H9 (cell line): ENCODE data around the gene PSMB7. TPM values are rescaled to one million over a fixed set of nuclear protein-coding genes. Genes with fewer than 3 reads are reported as not detected.

Source experiments
- DNase-seq: peaks from one replicate; pipeline ENCODE4 v3.0.0-alpha.2; 2017
- H2AFZ ChIP-seq: one replicate; pipeline ENCODE4 v1.6.1; 2013; ENCODE audit warnings: mild to moderate bottlenecking, low read length, control low read depth, moderate library complexity
- H2AK5ac ChIP-seq: 2 replicates; pipeline ENCODE4 v1.6.1; 2013; ENCODE audit warnings: low read length, control low read depth, mixed read lengths; ENCODE audit not compliant: insufficient read length
- H2BK120ac ChIP-seq: one replicate; pipeline ENCODE4 v1.6.1; 2013; ENCODE audit warnings: low read depth, mild to moderate bottlenecking, low read length, control low read depth, inconsistent platforms; ENCODE audit not compliant: poor library complexity, severe bottlenecking
- H2BK12ac ChIP-seq: 2 replicates; pipeline ENCODE4 v1.6.1; 2013; ENCODE audit warnings: low read length, control low read depth, mixed read lengths, low read depth; ENCODE audit not compliant: insufficient read length
- H2BK15ac ChIP-seq: 2 replicates; pipeline ENCODE4 v1.6.1; 2013; ENCODE audit warnings: low read depth, low read length, control low read depth
- H2BK20ac ChIP-seq: one replicate; pipeline ENCODE4 v1.6.1; 2013; ENCODE audit warnings: low read depth, mild to moderate bottlenecking, low read length, control low read depth, inconsistent platforms; ENCODE audit not compliant: poor library complexity, severe bottlenecking
- H2BK5ac ChIP-seq: 2 replicates; pipeline ENCODE4 v1.6.1; 2013; ENCODE audit warnings: low read length, control low read depth, mixed read lengths; ENCODE audit not compliant: insufficient read length
- H3K14ac ChIP-seq: 2 replicates; pipeline ENCODE4 v1.6.1; 2013; ENCODE audit warnings: low read length, control low read depth; ENCODE audit not compliant: insufficient read depth
- H3K18ac ChIP-seq: 2 replicates; pipeline ENCODE4 v1.6.1; 2013; ENCODE audit warnings: low read depth, mild to moderate bottlenecking, mixed read lengths, low read length, control low read depth; ENCODE audit not compliant: insufficient read length
- H3K23ac ChIP-seq: 2 replicates; pipeline ENCODE4 v1.6.1; 2013; ENCODE audit warnings: low read length, control low read depth, mixed read lengths, low read depth; ENCODE audit not compliant: insufficient read length
- H3K23me2 ChIP-seq: 2 replicates; pipeline ENCODE4 v1.6.1; 2013; ENCODE audit warnings: low read depth, mild to moderate bottlenecking, mixed read lengths, low read length, control low read depth; ENCODE audit not compliant: insufficient read length, poor library complexity, severe bottlenecking
- H3K27ac ChIP-seq: 2 replicates; pipeline ENCODE4 v1.5.1; 2013; ENCODE audit warnings: low read length, control low read depth, mixed read lengths, low read depth; ENCODE audit not compliant: insufficient read length
- H3K27me3 ChIP-seq: 2 replicates; pipeline ENCODE4 v1.6.1; 2013; ENCODE audit warnings: low read length, control low read depth, inconsistent platforms; ENCODE audit not compliant: insufficient read depth
- H3K4ac ChIP-seq: 2 replicates; pipeline ENCODE4 v1.6.1; 2013; ENCODE audit warnings: low read depth, mild to moderate bottlenecking, control low read depth, inconsistent platforms, low read length, moderate library complexity
- H3K4me1 ChIP-seq: 2 replicates; pipeline ENCODE4 v1.6.1; 2013; ENCODE audit warnings: low read length, control low read depth, inconsistent platforms; ENCODE audit not compliant: insufficient read depth
- H3K4me2 ChIP-seq: 2 replicates; pipeline ENCODE4 v1.6.1; 2013; ENCODE audit warnings: low read length, control low read depth, mixed read lengths; ENCODE audit not compliant: insufficient read length, insufficient read depth
- H3K56ac ChIP-seq: 2 replicates; pipeline ENCODE4 v1.6.1; 2013; ENCODE audit warnings: low read depth, mild to moderate bottlenecking, mixed read lengths, low read length, control low read depth; ENCODE audit not compliant: insufficient read length
- H3K79me1 ChIP-seq: 2 replicates; pipeline ENCODE4 v1.6.1; 2013; ENCODE audit warnings: low read depth, mild to moderate bottlenecking, moderate library complexity, low read length, control low read depth, inconsistent platforms; ENCODE audit not compliant: insufficient read depth, poor library complexity, severe bottlenecking
- H3K79me2 ChIP-seq: 2 replicates; pipeline ENCODE4 v1.6.1; 2013; ENCODE audit warnings: low read length, control low read depth, inconsistent platforms; ENCODE audit not compliant: insufficient read depth
- H3K9ac ChIP-seq: 2 replicates; pipeline ENCODE4 v1.6.1; 2013; ENCODE audit warnings: low read length, control low read depth, mixed read lengths; ENCODE audit not compliant: insufficient read length; ENCODE audit errors: extremely low read depth
- H3K9me3 ChIP-seq: one replicate; pipeline ENCODE4 v1.6.1; 2013; ENCODE audit warnings: low read depth, low read length, inconsistent platforms; ENCODE audit not compliant: control insufficient read depth
- H3T11ph ChIP-seq: one replicate; pipeline ENCODE4 v1.6.1; 2013; ENCODE audit warnings: mild to moderate bottlenecking, low read length, control low read depth, inconsistent platforms
- H4K20me1 ChIP-seq: one replicate; pipeline ENCODE4 v1.6.1; 2013; ENCODE audit not compliant: control insufficient read depth, insufficient read length, insufficient read depth
- H4K5ac ChIP-seq: 2 replicates; pipeline ENCODE4 v1.6.1; 2013; ENCODE audit warnings: low read depth, mild to moderate bottlenecking, mixed read lengths, low read length, control low read depth; ENCODE audit not compliant: insufficient read length
- H4K8ac ChIP-seq: replicated peaks from 2 replicates; pipeline ENCODE4 v1.6.1; 2013; ENCODE audit warnings: low read length, control low read depth, mixed read lengths, low read depth; ENCODE audit not compliant: insufficient read length
- H4K91ac ChIP-seq: 2 replicates; pipeline ENCODE4 v1.6.1; 2013; ENCODE audit warnings: low read depth, mild to moderate bottlenecking, moderate library complexity, mixed read lengths, low read length, control low read depth; ENCODE audit not compliant: insufficient read length
- H3K27ac Mint-ChIP-seq, 3 experiments: 2 replicates in 2 of 3; 3 replicates in 1 of 3; pipeline ENCODE4 v1.8.0; 2020 to 2021; ENCODE audit warnings: mixed read lengths in 3 of 3, mild to moderate bottlenecking in 1 of 3, moderate library complexity in 1 of 3
- H3K27me3 Mint-ChIP-seq: 2 replicates; pipeline ENCODE4 v1.8.0; 2021; ENCODE audit warnings: low read depth, mild to moderate bottlenecking, moderate library complexity, mixed read lengths
- H3K36me3 Mint-ChIP-seq, 3 experiments: 2 replicates in 2 of 3; 3 replicates in 1 of 3; pipeline ENCODE4 v1.8.0; 2020 to 2021; ENCODE audit warnings: low read depth in 3 of 3, mixed read lengths in 3 of 3; ENCODE audit not compliant: insufficient read depth in 1 of 3
- H3K4me1 Mint-ChIP-seq, 2 experiments: 2 replicates each; pipeline ENCODE4 v1.8.0; 2020; ENCODE audit warnings: mixed read lengths in 2 of 2
- H3K4me3 Mint-ChIP-seq, 2 experiments: 2 replicates in 1 of 2; 3 replicates in 1 of 2; pipeline ENCODE4 v1.8.0; 2020 to 2021; ENCODE audit warnings: mild to moderate bottlenecking in 2 of 2, mixed read lengths in 2 of 2, moderate library complexity in 1 of 2
- H3K9me3 Mint-ChIP-seq, 2 experiments: 2 replicates in 1 of 2; 3 replicates in 1 of 2; pipeline ENCODE4 v1.8.0; 2020; ENCODE audit warnings: mild to moderate bottlenecking in 2 of 2, mixed read lengths in 2 of 2, moderate library complexity in 1 of 2
- CTCF ChIP-seq: fragments of 200-600 bp; sonication (generic); conservative IDR thresholded peaks from 3 replicates; pipeline ENCODE4 v1.8.0; 2021; ENCODE audit warnings: antibody characterized with exemption, mild to moderate bottlenecking
- WGBS: extraction: QIAGEN DNeasy Blood & Tissue Kit; methylation state at CpG from one replicate; pipeline ENCODE4 v1.1.7; 2013; ENCODE audit warnings: missing lambda C conversion rate, low lambda C conversion rate, mixed read lengths; ENCODE audit not compliant: insufficient read length; ENCODE audit errors: extremely low coverage; 5-methylcytosine and 5-hydroxymethylcytosine counted together
- total RNA-seq: library from RNA; stranded (reverse); gene quantifications from 2 replicates; pipeline ENCODE4 v1.2.1, GENCODE V29; 2021

Gene PSMB7
- total RNA-seq, 1 experiment from 2014 or later, result 209 TPM

- Histone ChIP-seq H2BK5ac (no peak overlapping the region), H3K23ac (no peak overlapping the region), H4K8ac (no peak overlapping the region), H2BK120ac (no peak overlapping the region), H2BK20ac (no peak overlapping the region), H3K4me2 (no peak overlapping the region), H2AFZ (no peak overlapping the region), H3K14ac (no peak overlapping the region), H3T11ph (no peak overlapping the region), H3K27me3 (no peaks in the 10 kb centered on the region), H4K20me1 (no peaks in the 10 kb centered on the region), H3K23me2 (no peaks in the 10 kb centered on the region), H3K79me2 (peaks cover 19% of the 10 kb centered on the region; the same call in 1 of the 2 replicates), H2BK15ac (no peak overlapping the region), H3K4ac (no peak overlapping the region), H3K56ac (no peak overlapping the region), H4K5ac (no peak overlapping the region), H2AK5ac (no peak overlapping the region), H4K91ac (no peak overlapping the region), H3K79me1 (peaks cover 6% of the 10 kb centered on the region), H3K18ac (no peak overlapping the region), H3K27ac (no peak overlapping the region), H2BK12ac (no peak overlapping the region), H3K9me3 (no peaks in the 10 kb centered on the region), H3K9ac (no peak overlapping the region), H3K4me1 (peaks cover 4% of the 10 kb centered on the region; the same call in 1 of the 2 replicates)
- H3K4me1 Mint-ChIP-seq, result peaks cover 37 to 43% of the 10 kb centered on the region in 2 experiments
- H3K9me3 Mint-ChIP-seq, result no peaks in the 10 kb centered on the region
- WGBS, result no CpG with 5 or more reads among the region's 9 CpGs
- peak; percentile 61 for TF ChIP-seq CTCF
- H3K36me3 Mint-ChIP-seq, result peaks cover 0 to 7% (median 5%) of the 10 kb centered on the region in 3 experiments; a peak in 4 of 7 replicates
- H3K27ac Mint-ChIP-seq, result peak overlapping the region in 2 of 3 experiments; percentile 23 to 81; a peak in 3 of 7 replicates
- peak; percentile 46 for DNase-seq
- H3K27me3 Mint-ChIP-seq, result no peaks in the 10 kb centered on the region
- H3K4me3 Mint-ChIP-seq, result no peak overlapping the region; a peak in 1 of 5 replicates
Observed at GRCh38 chr9:124392871-124393460, 22.3 kb downstream of the PSMB7 start.
